Endometrium (tissue), 2 donors: ENCODE measurements around the gene MICB.
"Not testable (repeated sequence)": the region's sequence is repeated elsewhere in the genome, so short reads cannot be mapped to it uniquely, and the experiment has no call there.

Experiments
- FAIRE-seq: peaks from 2 replicates; lab custom pipeline; 2012; peaks lifted over from hg19 to GRCh38; lab: Jason Lieb, UNC
- donor health status: control.
- donor health status: control.

MICB gene

GRCh38 chr6:31474871-31475286 is 23.1 kb upstream of the MICB start:
- FAIRE-seq, result no peak

DNA sequence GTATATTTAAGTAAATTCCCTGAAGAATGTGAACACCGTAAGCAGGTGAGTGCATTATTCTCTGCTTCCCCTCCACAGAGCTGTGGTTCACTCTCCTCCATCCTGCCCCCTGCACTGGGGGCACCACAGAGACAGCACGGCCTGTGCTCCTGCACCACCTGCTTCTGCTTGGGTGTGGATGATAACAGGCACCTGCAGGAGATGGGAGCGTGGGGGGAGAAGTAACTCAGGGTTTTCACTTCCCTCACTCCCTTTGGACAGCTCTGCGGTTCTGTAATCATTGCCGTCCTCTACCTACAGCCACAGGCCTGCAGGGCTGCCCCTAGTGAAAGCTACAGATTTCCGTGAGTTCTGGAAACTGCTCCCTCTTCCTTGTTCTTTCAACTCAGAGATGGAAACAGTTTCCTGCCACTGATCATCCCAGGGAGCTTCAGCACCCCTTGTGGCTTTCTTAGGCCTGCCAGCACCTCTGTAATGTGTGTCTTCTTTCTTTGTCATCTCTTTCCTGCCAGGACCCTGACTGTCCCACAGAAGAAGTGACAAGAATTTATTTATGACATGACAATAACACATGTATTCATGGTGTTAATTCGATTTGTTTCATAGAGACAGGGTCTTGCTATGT is 21.3 kb upstream of the MICB start:
- no peak for FAIRE-seq

DNA sequence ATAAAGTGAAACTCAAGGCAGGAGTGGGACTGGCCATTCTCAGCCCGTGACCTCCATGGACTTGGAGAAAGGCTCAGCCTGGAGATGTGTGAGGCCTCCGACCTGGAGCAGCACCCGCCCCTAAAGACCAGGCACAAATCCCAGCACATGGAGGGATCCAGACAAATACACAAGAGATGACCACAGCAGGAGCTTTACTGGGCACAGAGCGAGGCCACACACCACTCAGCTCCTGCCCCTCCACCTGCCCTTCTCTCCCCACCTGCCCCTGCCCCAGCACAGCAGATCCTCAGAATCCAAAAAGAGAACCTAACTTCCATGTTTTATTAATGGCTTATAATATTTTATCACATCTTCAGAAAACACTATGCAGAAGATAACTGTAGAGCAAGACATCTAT is 20.4 kb upstream of the MICB start:
- FAIRE-seq, result no peak

DNA sequence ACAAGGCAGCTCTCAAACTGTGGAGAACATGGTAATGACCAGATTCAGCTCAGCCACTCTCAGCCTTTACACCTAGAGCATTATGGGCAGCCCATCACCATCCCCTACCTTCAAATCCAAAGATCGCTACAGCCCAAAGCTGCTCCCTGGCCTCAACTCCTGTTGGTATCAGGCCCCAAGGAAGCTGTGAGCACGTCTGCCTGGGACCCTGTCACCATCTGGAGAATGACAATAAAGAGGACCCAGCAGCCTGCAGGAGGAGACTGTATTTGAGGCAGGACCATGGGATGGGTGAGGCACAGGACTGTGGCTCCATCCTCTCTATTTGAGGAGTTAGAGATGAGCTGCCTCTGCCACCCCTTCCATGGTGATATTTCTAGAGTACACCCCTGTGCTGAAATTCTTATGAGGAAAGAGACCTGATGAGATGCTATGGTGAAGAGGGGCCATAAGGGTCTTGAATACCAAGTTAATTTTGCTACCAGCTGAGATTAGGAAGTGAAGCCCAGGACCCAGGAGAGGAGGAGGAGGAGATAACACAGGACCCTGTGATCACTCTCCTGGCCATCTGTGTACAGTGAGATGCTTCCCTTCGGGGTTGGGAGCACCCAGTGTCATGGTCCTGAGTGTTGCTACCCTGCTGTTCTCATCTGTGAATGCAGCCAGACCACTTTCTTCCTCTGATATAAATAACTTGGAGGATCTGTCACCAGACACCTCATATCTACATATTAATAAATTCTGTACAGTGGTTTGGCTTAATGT is 19.6 kb upstream of the MICB start:
- FAIRE-seq, result no peak

- no peak for FAIRE-seq
Measured at GRCh38 chr6:31479151-31479932, 18.6 kb upstream of the MICB start.

DNA sequence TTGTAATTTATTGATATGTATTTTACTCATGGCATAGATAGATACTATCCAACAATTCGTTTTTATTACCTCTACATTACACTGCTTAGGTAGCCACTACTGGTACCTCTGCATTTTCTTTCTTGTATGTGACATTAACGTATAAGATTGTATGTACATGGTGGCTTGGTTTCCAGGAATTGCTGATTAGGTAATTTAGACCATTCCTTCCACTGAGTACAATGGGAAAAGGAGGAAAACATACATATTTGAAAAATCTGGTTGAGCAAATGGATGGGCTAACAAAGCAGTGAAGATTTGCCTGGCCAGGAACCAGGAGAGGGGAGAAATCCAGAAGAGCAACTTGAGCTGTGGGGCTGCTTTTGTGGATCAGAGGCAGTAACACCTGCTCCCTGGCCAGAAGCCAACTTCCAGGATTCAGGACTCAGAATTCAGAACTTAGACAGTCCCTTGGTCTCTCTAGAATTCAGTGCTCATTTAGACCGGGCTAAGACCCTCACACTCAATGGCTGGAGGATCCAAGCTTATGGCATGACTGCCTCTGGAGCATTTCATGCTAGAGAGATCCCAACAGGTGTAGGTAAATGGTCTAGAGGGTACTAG is 17.9 kb upstream of the MICB start:
- no peak for FAIRE-seq

DNA sequence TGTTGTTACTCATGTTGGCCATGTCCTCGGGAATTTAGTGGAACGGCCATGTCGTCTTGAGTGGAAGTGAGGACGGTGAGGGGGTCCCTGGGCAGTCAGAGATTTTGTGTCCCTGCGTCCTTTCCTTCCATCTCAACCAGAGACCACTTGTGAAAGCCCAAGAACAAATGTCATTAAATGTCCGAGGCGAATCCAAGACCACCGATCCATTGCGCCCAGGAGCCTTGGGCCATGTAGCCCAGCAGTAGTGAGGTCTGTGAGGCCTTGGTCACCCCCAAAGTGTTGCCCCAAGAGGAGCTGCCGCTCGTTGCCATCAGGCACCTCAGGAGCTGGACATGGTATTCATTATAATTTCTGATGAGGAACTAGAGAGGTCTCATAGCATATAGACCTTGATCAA is 17.4 kb upstream of the MICB start:
- no peak for FAIRE-seq

GRCh38 chr6:31483392-31483791 is 14.6 kb upstream of the MICB start:
- FAIRE-seq, result no peak

DNA sequence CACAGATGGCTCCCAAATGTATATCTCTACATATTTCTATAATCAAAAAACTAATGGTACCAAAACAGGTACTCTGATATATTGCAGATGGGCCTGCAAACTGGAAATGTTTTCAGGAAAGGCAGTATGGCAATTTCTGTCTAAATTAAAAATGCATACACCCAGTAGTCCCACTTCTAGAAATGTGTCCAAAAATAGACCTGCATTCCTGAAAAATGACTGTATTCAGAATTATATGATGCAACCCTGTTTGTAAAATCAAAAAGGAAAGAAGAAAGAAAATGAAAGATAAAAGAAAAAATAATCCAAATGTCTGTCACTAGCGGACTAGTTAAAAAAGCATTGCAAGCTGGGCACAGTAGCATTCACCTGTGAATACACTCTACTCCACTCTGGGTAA is 12.9 kb upstream of the MICB start:
- no peak for FAIRE-seq

- FAIRE-seq, result not testable (repeated sequence)
Measured at GRCh38 chr6:31486065-31486837, 11.7 kb upstream of the MICB start.

DNA sequence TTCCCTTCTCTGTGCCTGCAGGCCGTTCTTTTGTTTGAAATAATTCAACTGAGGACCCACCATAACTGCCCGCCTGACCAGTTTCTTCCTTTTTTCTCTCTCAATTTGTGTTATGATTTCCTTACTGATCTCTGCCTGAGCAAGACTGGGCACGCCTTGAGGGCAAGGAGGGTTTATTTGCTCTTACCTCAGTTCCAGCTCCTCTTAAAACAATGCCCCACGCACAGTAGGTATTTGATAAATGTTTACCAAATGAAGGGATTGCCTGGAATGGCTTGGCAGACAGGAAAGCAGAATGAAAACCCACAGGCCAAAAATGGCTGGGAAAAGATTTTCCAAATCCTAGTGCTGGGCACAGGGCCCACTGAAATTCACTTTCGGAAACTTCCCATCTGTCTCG is 10.3 kb upstream of the MICB start:
- FAIRE-seq, result not testable (repeated sequence)

GRCh38 chr6:31489086-31489485 is 8.9 kb upstream of the MICB start:
- no peak for FAIRE-seq

DNA sequence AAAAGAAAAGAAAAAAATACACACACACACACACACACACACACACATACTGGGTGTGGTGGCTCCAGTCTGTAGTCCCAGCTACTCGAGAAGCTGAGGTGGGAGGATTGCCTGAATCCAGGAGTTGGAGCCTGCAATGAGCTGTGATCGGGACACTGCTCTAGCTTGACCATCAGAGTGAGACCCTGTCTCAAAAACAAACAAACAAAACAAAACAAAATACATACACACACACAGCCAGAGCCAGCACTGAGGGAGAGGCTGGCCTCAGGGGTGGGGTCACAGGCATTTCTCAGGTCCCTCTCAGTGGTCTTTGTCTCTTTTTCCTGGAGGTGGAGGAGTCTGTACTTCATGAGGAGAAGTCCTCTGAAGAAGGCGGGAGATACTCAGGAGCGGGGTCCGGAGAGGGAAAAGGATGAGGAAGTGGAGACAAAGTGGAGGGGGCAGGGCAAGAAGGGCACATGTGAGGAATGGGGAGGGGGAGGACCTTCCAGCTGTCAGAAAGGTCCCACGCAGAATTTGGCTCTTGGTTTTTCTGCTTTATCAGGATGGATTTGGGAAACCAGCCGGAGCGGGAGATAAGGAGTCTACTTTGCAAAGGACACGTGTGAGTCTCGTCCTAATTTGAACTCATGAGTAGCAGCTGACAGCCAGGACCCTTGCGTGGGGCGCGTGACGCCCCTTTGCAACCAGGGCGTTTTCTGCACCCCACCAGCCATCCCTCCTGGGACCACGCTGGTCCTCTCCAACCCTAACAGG is 7.7 kb upstream of the MICB start:
- FAIRE-seq, result no peak

GRCh38 chr6:31493550-31493874 is 4.4 kb upstream of the MICB start:
- not testable (repeated sequence) for FAIRE-seq

DNA sequence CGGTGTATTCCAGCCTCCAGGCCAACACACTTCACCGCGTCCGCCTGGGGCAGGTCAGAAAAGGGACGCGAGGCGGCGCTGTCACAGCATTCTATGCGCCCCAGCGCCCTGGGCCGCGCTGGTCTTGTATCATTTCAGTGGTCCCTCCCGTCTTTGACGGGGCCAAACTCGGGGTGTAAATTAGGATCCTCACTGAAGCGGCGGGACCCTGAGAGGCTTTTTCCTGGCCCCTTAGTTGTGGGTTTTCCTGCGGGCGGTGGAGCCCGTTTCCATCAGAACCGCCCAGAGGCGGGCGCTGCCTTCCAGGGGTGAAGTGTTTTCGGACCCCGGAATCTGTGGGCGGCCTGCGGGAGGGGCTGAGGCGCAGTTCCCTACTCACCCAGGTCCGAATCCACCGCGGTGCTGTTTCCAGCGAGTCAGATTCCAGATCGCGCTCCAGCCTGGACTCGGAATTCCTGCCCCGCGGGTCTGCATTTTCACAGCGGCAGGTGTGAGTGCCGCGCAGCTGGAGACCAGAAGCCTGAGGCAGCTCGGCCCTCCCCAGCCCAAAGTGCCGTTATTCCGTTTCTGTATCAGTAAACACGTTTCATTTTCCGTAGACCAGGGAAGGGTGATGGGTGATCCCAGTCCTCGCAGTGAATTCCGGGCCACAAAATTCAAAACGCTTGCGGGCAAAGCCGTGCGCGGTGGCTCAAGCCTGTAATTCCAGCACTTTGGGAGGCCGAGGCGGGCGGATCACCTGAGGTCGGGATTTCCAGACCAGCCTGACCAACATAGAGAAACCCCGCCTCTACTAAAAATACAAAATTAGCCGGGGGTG is 3.9 kb upstream of the MICB start:
- FAIRE-seq, result no peak

DNA sequence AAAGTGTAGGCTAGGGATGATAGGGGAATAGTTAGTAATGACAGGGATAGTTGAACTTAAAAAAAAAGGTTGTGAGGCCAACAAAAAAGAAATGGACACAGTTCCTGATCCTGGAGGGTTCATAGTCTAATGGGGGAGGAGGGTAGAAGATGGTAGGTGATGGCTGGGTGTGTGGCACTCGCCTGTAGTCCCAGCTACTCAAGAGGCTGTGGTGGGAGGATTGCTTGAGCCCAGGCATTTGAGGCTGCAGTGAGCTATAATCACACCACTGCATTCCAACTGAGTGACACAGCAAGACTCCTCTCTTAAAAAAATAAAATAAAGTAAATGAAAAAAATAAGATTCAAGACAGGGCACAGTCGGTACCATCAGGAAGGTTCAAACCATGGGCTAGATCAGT is 2.4 kb upstream of the MICB start:
- no peak for FAIRE-seq

GRCh38 chr6:31496826-31497225 is 1.1 kb upstream of the MICB start:
- not testable (repeated sequence) for FAIRE-seq

- no peak for FAIRE-seq
Measured at GRCh38 chr6:31498748-31499147, 803 bp downstream of the MICB start.

- not testable (repeated sequence) for FAIRE-seq
Measured at GRCh38 chr6:31499648-31500047, 1.7 kb downstream of the MICB start.

DNA sequence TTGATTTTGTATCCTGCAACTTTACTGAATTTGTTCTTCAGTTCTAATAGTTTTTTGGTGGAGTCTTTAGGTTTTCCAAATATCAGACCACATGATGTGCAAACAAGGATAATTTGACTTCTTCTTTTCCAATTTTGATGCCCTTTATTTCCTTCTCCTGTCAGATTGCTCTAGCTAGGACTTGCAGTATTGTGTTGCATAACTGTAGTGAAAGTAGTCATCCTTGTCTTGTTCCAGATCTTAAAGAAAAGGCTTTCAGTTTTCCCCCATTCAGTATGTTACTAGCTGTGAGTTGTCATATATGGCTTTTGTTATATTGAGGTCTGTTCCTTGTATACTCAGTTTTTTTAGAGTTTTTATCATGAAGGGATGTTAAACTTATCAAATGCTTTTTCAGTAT is 4.6 kb downstream of the MICB start:
- no peak for FAIRE-seq
